ENCODE measurements around the gene MRPS33. TPM values are rescaled to one million over a fixed set of nuclear protein-coding genes. Genes with fewer than 3 reads are reported as not detected.

MRPS33 gene
- total RNA-seq, 4 donors from 2014 or later = 23.4 to 60.1 (median 40.8) TPM

DNA sequence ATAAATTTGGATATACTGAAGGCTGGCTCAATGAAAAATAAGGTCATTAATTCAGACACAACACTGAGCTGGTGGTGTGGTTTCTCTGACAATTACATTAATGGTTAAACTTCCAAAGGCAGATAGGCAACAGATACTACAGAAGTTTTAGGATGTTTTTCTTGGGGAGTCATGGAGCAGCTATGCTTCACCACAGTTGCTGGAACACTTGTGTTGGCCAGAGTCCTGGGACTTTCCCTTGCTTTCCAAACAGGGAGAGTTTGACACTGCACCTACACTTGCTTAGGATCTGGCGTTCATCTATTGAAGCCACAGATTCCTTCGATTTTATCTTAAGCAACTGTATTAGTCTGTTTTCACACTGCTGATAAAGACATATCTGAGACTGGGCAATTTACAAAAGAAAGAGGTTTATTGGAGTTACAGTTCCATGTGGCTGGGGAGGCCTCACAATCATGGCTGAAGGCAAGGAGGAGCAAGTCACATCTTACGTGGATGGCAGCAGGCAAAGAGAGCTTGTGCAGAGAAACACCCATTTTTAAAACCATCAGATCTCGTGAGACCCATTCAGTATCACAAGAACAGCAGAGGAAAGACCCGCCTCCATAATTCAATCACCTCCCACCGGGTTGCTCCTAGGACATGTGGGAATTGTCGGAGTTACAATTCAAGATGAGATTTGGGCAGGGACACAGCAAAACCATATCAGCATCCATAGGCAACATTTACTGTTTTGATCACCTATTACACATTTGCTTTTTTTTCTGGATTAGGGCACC lies 31.3 kb upstream of the MRPS33 start:
- no peak for DNase-seq
- no peaks in the 10 kb centered on the region for H3K4me1 ChIP-seq
- no peaks in the 10 kb centered on the region for H3K27me3 ChIP-seq
- H3K4me3 ChIP-seq = no peak overlapping the region
- intact Hi-C loops (cut with DNase I; ENCODE audit: low total_unique reads) = no loop called here
- ATAC-seq = no peak
- TF ChIP-seq, protein P1, sequence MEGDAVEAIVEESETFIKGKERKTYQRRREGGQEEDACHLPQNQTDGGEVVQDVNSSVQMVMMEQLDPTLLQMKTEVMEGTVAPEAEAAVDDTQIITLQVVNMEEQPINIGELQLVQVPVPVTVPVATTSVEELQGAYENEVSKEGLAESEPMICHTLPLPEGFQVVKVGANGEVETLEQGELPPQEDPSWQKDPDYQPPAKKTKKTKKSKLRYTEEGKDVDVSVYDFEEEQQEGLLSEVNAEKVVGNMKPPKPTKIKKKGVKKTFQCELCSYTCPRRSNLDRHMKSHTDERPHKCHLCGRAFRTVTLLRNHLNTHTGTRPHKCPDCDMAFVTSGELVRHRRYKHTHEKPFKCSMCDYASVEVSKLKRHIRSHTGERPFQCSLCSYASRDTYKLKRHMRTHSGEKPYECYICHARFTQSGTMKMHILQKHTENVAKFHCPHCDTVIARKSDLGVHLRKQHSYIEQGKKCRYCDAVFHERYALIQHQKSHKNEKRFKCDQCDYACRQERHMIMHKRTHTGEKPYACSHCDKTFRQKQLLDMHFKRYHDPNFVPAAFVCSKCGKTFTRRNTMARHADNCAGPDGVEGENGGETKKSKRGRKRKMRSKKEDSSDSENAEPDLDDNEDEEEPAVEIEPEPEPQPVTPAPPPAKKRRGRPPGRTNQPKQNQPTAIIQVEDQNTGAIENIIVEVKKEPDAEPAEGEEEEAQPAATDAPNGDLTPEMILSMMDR (IDR thresholded peaks at IDR 0.05 in 4 of 5, conservative IDR thresholded peaks at IDR 0.05 in 1 of 5) = no peak
- no peak for TF ChIP-seq POLR2A (IDR thresholded peaks at IDR 0.05)
- H3K27ac ChIP-seq = no peak overlapping the region
- H3K36me3 ChIP-seq = no peaks in the 10 kb centered on the region
- no peaks in the 10 kb centered on the region for H3K9me3 ChIP-seq
- in situ Hi-C loops (cut with MboI; ENCODE audit: low sequenced_read_pairs in 4 of 4) = no loop called here

DNA sequence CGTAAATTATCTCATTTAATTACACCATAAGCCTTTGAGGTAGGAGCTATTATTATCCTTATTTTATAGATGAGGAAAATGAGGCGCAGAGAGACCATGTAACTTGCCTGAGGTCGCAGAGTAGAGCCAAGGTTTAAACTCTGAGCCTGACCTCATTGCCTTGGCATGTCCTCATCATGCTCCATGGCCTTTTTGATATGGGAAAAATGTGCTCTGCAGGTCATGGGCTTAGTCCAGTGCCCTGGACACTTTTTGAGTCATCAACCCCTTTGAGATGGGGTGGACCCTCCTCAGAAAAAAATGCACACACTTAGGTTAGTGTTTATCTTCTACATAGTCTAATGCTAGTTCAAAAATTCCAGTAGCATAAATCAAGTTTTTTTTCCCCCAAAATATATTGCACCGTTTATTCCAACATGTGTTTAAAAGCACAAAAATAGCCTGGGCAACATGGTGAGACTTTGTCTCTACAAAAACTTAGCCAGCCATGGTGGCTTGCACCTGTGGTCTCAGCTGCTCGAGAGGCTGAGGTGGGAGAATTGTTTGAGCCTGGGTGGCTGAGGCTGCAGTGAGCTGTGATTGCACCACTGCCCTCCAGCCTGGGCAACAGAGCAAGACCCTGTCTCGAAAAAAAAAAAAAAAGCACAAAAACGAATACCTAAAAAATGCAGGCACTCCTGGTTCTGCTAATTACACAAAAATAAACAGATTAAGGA lies 30.5 kb upstream of the MRPS33 start:
- DNase-seq = no peak
- Histone ChIP-seq H3K36me3 (no peaks in the 10 kb centered on the region), H3K27ac (no peak overlapping the region), H3K9me3 (no peaks in the 10 kb centered on the region), H3K4me1 (no peaks in the 10 kb centered on the region), H3K4me3 (no peak overlapping the region), H3K27me3 (no peaks in the 10 kb centered on the region)
- no peak for ATAC-seq
- in situ Hi-C loops (cut with MboI; ENCODE audit: low sequenced_read_pairs in 4 of 4) = no loop called here
- intact Hi-C loops (cut with DNase I; ENCODE audit: low total_unique reads) = no loop called here
- no peak for TF ChIP-seq POLR2A (IDR thresholded peaks at IDR 0.05)
- TF ChIP-seq, protein P1 (IDR thresholded peaks at IDR 0.05 in 4 of 5, conservative IDR thresholded peaks at IDR 0.05 in 1 of 5) = no peak

DNA sequence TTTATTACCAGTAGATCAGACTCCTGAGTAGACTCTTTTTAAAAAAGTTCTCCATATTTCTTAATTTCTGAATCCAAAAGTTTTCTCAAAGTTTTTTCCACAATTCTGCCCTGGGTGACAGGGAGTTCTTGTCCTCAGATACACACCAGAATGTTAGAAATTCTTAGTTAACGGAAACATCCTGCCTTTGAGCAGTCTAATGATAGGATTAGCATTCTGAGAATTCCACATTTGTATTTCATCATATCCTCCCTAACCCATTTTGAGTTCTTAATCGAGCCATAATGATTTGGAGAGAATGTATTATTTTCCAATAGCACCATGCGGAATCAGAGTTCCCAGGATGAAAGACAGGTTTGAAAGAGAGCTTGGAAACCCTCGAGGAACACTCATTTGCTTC lies 28.9 kb upstream of the MRPS33 start:
- TF ChIP-seq POLR2A (IDR thresholded peaks at IDR 0.05) = no peak
- TF ChIP-seq, protein P1 (IDR thresholded peaks at IDR 0.05 in 4 of 5, conservative IDR thresholded peaks at IDR 0.05 in 1 of 5) = no peak
- Histone ChIP-seq H3K9me3 (no peaks in the 10 kb centered on the region), H3K36me3 (no peaks in the 10 kb centered on the region), H3K4me3 (no peak overlapping the region), H3K4me1 (no peaks in the 10 kb centered on the region), H3K27me3 (no peaks in the 10 kb centered on the region), H3K27ac (no peak overlapping the region)
- in situ Hi-C loops (cut with MboI; ENCODE audit: low sequenced_read_pairs in 4 of 4) (no loop called here), intact Hi-C loops (cut with DNase I; ENCODE audit: low total_unique reads) (no loop called here)
- no peak for ATAC-seq
- DNase-seq = no peak

DNA sequence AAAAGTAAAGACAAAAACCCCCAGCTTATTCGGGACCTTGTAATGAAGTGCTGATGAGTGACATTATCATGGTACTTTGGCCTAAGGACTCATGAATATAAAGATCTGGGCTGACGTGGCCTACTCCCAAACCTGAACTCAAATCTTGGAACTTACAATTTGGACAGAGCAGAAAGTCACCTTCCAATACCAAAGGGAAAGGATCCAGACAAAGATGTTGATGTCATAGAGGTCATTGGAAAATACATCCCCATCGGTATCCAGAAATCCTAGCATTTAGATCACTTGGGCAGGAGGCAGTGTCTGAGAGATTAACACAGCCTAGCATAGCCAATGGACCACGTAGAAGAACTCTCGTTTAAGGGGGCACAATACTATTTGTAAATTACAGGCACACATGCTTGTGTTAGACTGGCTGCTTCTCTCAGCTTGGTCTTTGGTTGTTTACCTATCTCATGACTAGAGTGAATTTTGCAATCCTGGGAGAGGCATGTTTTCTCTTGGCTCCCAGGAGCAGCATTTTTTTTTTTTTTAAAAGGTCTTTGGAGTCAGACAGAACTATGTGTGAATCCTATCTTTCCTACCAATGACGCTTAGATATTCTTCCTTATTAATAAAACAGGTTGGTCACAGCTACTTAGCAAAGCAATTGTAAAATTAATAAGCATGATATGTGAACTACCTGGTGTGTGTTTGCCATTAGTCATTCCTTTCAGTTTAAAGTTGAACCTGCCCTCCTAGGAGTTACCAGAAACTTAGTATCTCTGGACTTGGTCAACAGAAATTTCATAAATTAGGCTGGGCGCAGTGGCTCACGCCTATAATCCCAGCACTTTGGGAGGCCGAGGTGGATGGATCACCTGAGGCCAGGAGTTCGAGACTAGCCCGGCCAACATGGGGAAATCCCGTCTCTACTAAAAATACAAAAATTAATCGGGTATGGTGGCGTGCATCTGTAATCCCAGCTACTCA lies 27.8 kb upstream of the MRPS33 start:
- in situ Hi-C loops (cut with MboI; ENCODE audit: low sequenced_read_pairs in 4 of 4) = no loop called here
- no peak for ATAC-seq

More for the DNA sequence above, 27.8 kb upstream of the MRPS33 start:
- no peak for DNase-seq
- H3K9me3 ChIP-seq = no peaks in the 10 kb centered on the region
- no peaks in the 10 kb centered on the region for H3K27me3 ChIP-seq
- H3K4me1 ChIP-seq = no peaks in the 10 kb centered on the region
- H3K36me3 ChIP-seq = no peaks in the 10 kb centered on the region
- H3K27ac ChIP-seq = no peak overlapping the region
- intact Hi-C loops (cut with DNase I; ENCODE audit: low total_unique reads) = no loop called here
- no peak for TF ChIP-seq POLR2A (IDR thresholded peaks at IDR 0.05)
- TF ChIP-seq, protein P1 (IDR thresholded peaks at IDR 0.05 in 4 of 5, conservative IDR thresholded peaks at IDR 0.05 in 1 of 5) = no peak
- H3K4me3 ChIP-seq = no peak overlapping the region
